Lower leg skin (tissue), 3 donors: ENCODE data around the gene MYO5A.

ENCODE experiments used
- POLR2A ChIP-seq, 2 donors: fragments of 450-650 bp; IDR thresholded peaks; one replicate each; pipeline ENCODE4 v1.6.1; 2016 to 2017; ENCODE audit warnings: antibody characterized with exemption in 2 of 2, mild to moderate bottlenecking in 1 of 2, moderate library complexity in 1 of 2
- TF ChIP-seq, protein P1 (sequence below), 3 donors: fragments of 450-650 bp; IDR thresholded peaks; one replicate each; pipeline ENCODE4 v1.5.1; 2016; ENCODE audit warnings: antibody characterized with exemption in 3 of 3, mild to moderate bottlenecking in 3 of 3, moderate library complexity in 2 of 3

- TF ChIP-seq, protein P1, sequence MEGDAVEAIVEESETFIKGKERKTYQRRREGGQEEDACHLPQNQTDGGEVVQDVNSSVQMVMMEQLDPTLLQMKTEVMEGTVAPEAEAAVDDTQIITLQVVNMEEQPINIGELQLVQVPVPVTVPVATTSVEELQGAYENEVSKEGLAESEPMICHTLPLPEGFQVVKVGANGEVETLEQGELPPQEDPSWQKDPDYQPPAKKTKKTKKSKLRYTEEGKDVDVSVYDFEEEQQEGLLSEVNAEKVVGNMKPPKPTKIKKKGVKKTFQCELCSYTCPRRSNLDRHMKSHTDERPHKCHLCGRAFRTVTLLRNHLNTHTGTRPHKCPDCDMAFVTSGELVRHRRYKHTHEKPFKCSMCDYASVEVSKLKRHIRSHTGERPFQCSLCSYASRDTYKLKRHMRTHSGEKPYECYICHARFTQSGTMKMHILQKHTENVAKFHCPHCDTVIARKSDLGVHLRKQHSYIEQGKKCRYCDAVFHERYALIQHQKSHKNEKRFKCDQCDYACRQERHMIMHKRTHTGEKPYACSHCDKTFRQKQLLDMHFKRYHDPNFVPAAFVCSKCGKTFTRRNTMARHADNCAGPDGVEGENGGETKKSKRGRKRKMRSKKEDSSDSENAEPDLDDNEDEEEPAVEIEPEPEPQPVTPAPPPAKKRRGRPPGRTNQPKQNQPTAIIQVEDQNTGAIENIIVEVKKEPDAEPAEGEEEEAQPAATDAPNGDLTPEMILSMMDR (IDR thresholded peaks at IDR 0.05): no peak
- no peak for TF ChIP-seq POLR2A (IDR thresholded peaks at IDR 0.05)
These were observed 3.7 kb upstream of the MYO5A start for GRCh38 chr15:52532427-52532826.
